Neuronal stem cell (in vitro differentiated cells): ENCODE data around the gene MAP7D1.
A peak's percentile ranks its signal among the peaks of the same experiment; 100 is the strongest.

Source experiments
- DNase-seq: peaks from one replicate; pipeline ENCODE4 v3.0.0-alpha.2; 2013; ENCODE audit warnings: low spot score
- H2AFZ ChIP-seq: one replicate; pipeline ENCODE4 v1.6.1; 2013; ENCODE audit warnings: mild to moderate bottlenecking, low read length, inconsistent platforms
- H2AK5ac ChIP-seq: 2 replicates; pipeline ENCODE4 v1.6.1; 2013; ENCODE audit warnings: low read depth, mild to moderate bottlenecking, inconsistent platforms, low read length, moderate library complexity, mixed read lengths
- H2BK120ac ChIP-seq: 2 replicates; pipeline ENCODE4 v1.6.1; 2013; ENCODE audit warnings: low read depth, mild to moderate bottlenecking, inconsistent platforms, low read length, moderate library complexity, mixed read lengths
- H2BK12ac ChIP-seq: one replicate; pipeline ENCODE4 v1.6.1; 2013; ENCODE audit warnings: low read length, inconsistent platforms
- H2BK15ac ChIP-seq: 2 replicates; pipeline ENCODE4 v1.6.1; 2013; ENCODE audit warnings: mild to moderate bottlenecking, low read length, inconsistent platforms, mixed read lengths
- H2BK5ac ChIP-seq: one replicate; pipeline ENCODE4 v1.6.1; 2013; ENCODE audit warnings: inconsistent platforms, mild to moderate bottlenecking, low read length, moderate library complexity
- H3K14ac ChIP-seq: one replicate; pipeline ENCODE4 v1.6.1; 2013; ENCODE audit warnings: low read length, inconsistent platforms
- H3K18ac ChIP-seq: 2 replicates; pipeline ENCODE4 v1.6.1; 2013; ENCODE audit warnings: low read length, inconsistent platforms
- H3K23ac ChIP-seq: 2 replicates; pipeline ENCODE4 v1.6.1; 2013; ENCODE audit warnings: low read depth, mild to moderate bottlenecking, mixed read lengths, low read length, inconsistent platforms; ENCODE audit not compliant: poor library complexity
- H3K27ac ChIP-seq: replicated peaks from 3 replicates; pipeline ENCODE4 v1.5.1; 2013; ENCODE audit warnings: low read length, inconsistent platforms
- H3K27me3 ChIP-seq, 3 experiments: 2 replicates each; pipeline ENCODE4 v1.6.1; 2013; ENCODE audit warnings: low read length in 3 of 3, mild to moderate bottlenecking in 2 of 3, inconsistent platforms in 1 of 3, low read depth in 1 of 3, mixed read lengths in 1 of 3, moderate library complexity in 1 of 3; ENCODE audit not compliant: control insufficient read depth in 3 of 3, insufficient read depth in 3 of 3
- H3K36me3 ChIP-seq, 2 donors: replicated peaks in 1 of 2; 2 replicates each; pipeline ENCODE4 v1.6.1; 2013; ENCODE audit warnings: low read length in 2 of 2; ENCODE audit not compliant: control insufficient read depth in 2 of 2, insufficient read depth in 2 of 2
- H3K4ac ChIP-seq: 2 replicates; pipeline ENCODE4 v1.6.1; 2013; ENCODE audit warnings: inconsistent platforms, mild to moderate bottlenecking, low read length, moderate library complexity
- H3K4me1 ChIP-seq, 2 donors: 1 replicate in 1 of 2; 2 replicates in 1 of 2; pipeline ENCODE4 v1.6.1; 2013; ENCODE audit warnings: low read length in 2 of 2, low read depth in 1 of 2; ENCODE audit not compliant: control insufficient read depth in 2 of 2, insufficient read depth in 1 of 2
- H3K4me2 ChIP-seq: one replicate; pipeline ENCODE4 v1.6.1; 2013; ENCODE audit warnings: mild to moderate bottlenecking, low read length, inconsistent platforms; ENCODE audit not compliant: insufficient read depth, poor library complexity, severe bottlenecking
- H3K4me3 ChIP-seq, 2 donors: 2 replicates each; pipeline ENCODE4 v1.5.1; 2013; ENCODE audit warnings: low read length in 2 of 2, mild to moderate bottlenecking in 2 of 2, inconsistent platforms in 1 of 2, moderate library complexity in 1 of 2
- H3K79me1 ChIP-seq: one replicate; pipeline ENCODE4 v1.6.1; 2013; ENCODE audit warnings: low read depth, mild to moderate bottlenecking, inconsistent platforms, low read length, moderate library complexity
- H3K9ac ChIP-seq: one replicate; pipeline ENCODE4 v1.6.1; 2013; ENCODE audit warnings: mild to moderate bottlenecking, low read depth, low read length, inconsistent platforms; ENCODE audit not compliant: poor library complexity
- H3K9me3 ChIP-seq, 2 donors: replicated peaks in 1 of 2; 2 replicates each; pipeline versions ENCODE3 to v1.6.1; 2013; ENCODE audit warnings: low read length in 2 of 2, mild to moderate bottlenecking in 2 of 2, inconsistent platforms in 1 of 2, low read depth in 1 of 2, mixed read lengths in 1 of 2, moderate library complexity in 1 of 2; ENCODE audit not compliant: control insufficient read depth in 2 of 2, insufficient read depth in 1 of 2
- H4K8ac ChIP-seq: one replicate; pipeline ENCODE4 v1.6.1; 2013; ENCODE audit warnings: low read depth, mild to moderate bottlenecking, inconsistent platforms, low read length, moderate library complexity
- H4K91ac ChIP-seq: one replicate; pipeline ENCODE4 v1.6.1; 2013; ENCODE audit warnings: low read length, low read depth, mild to moderate bottlenecking, inconsistent platforms; ENCODE audit not compliant: poor library complexity
- WGBS, 2 donors: extraction: QIAGEN DNeasy Blood & Tissue Kit; methylation state at CpG; one replicate each; pipeline ENCODE4 v1.1.7; 2013; ENCODE audit warnings: missing lambda C conversion rate in 2 of 2, mixed read lengths in 1 of 2; ENCODE audit not compliant: insufficient read length in 2 of 2, insufficient replicate concordance in 1 of 2; ENCODE audit errors: extremely low coverage in 2 of 2; 5-methylcytosine and 5-hydroxymethylcytosine counted together

MAP7D1 gene

DNA sequence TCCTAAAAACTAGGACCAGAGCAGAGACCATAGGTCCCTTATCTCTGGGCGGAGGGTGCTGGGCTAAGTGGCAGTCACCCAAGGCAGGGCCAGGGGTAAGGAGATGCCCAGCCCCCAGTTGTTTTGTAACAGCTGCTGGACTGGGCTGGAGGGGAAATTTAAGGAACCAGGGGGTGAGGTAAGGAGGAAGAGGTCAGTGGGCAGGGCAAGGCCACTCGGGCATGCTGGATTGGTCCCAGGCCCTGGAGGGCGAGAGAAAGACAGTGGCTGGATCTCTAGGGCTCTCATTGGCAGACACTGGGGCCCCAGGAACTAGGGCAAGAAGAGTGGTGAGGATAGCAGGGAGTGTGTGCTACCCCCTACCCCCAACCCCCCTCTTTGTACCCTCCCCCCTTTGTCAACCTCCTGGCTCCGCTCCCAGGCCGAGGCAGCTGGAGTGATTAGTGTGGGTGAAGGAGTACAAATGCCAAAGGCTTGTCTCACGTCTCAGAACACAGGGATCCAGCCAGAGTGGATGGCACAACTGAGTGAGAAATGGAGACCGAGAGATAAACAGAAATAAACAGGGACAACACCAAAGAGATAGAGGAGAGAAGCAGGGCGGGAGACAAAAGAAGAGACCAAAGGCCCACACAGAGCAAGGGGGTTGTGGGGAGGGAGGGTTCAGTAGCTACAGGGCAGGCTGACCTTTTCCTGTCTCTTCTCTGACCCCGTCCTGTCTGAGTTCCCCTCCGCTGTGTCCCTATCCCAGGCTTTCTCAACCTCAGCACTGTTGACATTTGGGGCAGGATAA, 47.8 kb downstream of the MAP7D1 start:
- Histone ChIP-seq H3K23ac (no peak overlapping the region), H3K36me3 (no peaks in the 10 kb centered on the region), H3K18ac (peak overlapping the region; percentile 94), H3K27ac (peak overlapping the region; percentile 67), H4K8ac (no peak overlapping the region), H3K14ac (peak overlapping the region; percentile 89), H3K4me2 (peak overlapping the region; percentile 19), H2BK120ac (peak overlapping the region; percentile 81), H3K4me3 (peak overlapping the region in 1 of 2 donors; percentile 28), H3K9me3 (no peaks in the 10 kb centered on the region), H3K27me3 (no peaks in the 10 kb centered on the region), H2BK12ac (peak overlapping the region; percentile 90), H2BK5ac (peak overlapping the region; percentile 90), H2BK15ac (peak overlapping the region; percentile 58), H4K91ac (peak overlapping the region; percentile 22), H2AFZ (peak overlapping the region; percentile 89), H3K79me1 (no peaks in the 10 kb centered on the region), H3K9ac (peak overlapping the region; percentile 4), H2AK5ac (peak overlapping the region; percentile 94), H3K4ac (peak overlapping the region; percentile 95), H3K4me1 (peaks cover 13 to 15% of the 10 kb centered on the region in 2 donors)
- no peak for DNase-seq
- no CpG with 5 or more reads among the region's 10 CpGs for WGBS, 2 donors

DNA sequence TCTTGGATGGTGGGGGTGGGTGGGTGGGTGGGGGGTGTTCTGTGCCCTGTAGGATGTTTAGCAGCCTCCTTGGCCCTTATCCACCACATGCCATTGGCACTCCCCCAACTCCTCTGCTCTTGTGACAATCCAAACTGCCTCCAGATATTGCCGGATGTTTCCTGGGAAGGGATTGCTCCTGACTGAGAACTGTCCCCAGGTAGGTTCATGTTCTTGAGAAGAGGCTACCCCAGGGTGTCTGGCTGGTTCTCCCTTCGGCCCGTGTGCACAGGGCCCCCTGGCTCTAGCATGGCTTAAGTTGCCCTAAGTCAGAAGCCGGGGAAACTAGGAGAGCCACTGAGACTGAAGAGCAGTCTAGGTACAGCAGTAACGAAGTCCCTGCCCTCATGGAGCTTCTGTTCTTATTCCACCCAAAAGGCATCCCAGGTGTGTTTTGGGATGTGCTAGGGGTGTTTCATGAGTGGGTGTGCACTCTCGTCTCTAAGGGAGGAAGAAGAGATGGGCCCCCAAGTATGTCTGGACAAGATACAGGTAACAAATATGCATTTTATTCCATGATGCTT, 48.5 kb downstream of the MAP7D1 start:
- Histone ChIP-seq H3K4me3 (peak overlapping the region in 1 of 2 donors; percentile 28), H3K36me3 (no peaks in the 10 kb centered on the region), H3K4me1 (peaks cover 13 to 15% of the 10 kb centered on the region in 2 donors), H3K14ac (no peak overlapping the region), H4K91ac (no peak overlapping the region), H2AFZ (no peak overlapping the region), H2BK15ac (no peak overlapping the region), H3K9me3 (no peaks in the 10 kb centered on the region), H2AK5ac (peak overlapping the region; percentile 28), H3K23ac (no peak overlapping the region), H3K79me1 (no peaks in the 10 kb centered on the region), H2BK5ac (peak overlapping the region; percentile 90), H3K27ac (peak overlapping the region; percentile 39), H3K4me2 (no peak overlapping the region), H2BK12ac (no peak overlapping the region), H3K4ac (no peak overlapping the region), H2BK120ac (no peak overlapping the region), H3K9ac (no peak overlapping the region), H4K8ac (no peak overlapping the region), H3K18ac (no peak overlapping the region), H3K27me3 (no peaks in the 10 kb centered on the region)
- no peak for DNase-seq
- WGBS, 2 donors = no CpG with 5 or more reads among the region's 6 CpGs

DNA sequence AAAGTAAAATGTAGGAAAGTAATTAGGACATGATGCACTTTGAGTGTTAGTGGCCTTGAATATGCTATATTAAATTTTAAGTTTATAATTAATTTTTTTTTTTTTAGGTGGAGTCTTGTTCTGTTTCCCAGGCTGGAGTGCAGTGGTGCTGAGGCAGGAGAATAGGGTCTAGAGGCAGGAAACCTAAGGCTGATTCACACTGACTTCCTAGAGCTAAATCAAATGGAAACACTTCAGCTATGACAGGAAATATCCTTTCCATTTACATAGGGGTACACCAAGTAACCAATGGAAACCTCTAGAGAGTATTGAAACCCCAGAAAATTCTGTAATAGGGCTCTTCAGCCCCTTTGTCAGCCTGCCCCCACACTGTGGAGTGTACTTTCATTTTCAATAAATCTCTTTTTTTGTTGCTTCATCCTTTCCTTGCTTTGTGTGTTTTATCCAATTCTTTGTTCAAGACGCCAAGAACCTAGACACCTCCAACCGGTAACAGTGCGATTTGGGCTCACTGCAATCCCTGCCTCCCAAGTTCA, 50.4 kb downstream of the MAP7D1 start:
- H3K36me3 ChIP-seq = no peaks in the 10 kb centered on the region
- H3K4me1 ChIP-seq = peaks cover 13 to 15% of the 10 kb centered on the region in 2 donors
- H2BK15ac ChIP-seq = no peak overlapping the region
- H2AK5ac ChIP-seq = no peak overlapping the region
- WGBS, 2 donors = no CpG with 5 or more reads among the region's 3 CpGs
- no peak overlapping the region for H4K8ac ChIP-seq
- no peak overlapping the region for H3K14ac ChIP-seq
- no peak for DNase-seq
- no peak overlapping the region for H3K4me3 ChIP-seq
- no peak overlapping the region for H2BK120ac ChIP-seq
- H3K4me2 ChIP-seq = no peak overlapping the region
- no peak overlapping the region for H4K91ac ChIP-seq
- H2AFZ ChIP-seq = no peak overlapping the region
- H3K79me1 ChIP-seq = no peaks in the 10 kb centered on the region
- no peak overlapping the region for H2BK12ac ChIP-seq
- H3K27ac ChIP-seq = no peak overlapping the region
- H3K4ac ChIP-seq = no peak overlapping the region
- no peak overlapping the region for H3K18ac ChIP-seq
- H3K9ac ChIP-seq = no peak overlapping the region
- no peak overlapping the region for H3K23ac ChIP-seq
- no peak overlapping the region for H2BK5ac ChIP-seq
- H3K27me3 ChIP-seq = peaks cover 0 to under 1% (median 0%) of the 10 kb centered on the region in 3 experiments
- no peaks in the 10 kb centered on the region for H3K9me3 ChIP-seq

DNA sequence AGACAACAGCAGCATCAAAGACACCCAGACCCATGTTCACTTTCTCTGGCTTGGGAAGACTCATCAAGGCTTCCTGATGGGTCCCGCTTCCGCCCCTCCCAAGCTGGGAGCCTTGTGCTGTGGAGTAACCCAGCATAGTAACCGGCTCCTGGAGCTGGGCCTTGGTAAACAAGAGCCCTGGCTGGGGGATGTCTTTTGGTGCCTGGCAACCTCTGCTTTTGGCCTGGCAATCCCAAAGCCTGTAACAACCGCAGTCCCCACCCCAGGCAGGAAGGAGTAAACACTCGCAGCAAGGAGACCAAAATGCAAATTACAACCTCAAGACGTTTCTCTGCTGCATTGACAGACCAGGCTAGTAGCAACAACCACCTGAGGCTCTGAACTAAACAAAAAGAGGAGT, 51.4 kb downstream of the MAP7D1 start:
- H2BK5ac ChIP-seq = no peak overlapping the region
- no peak for DNase-seq
- no peak overlapping the region for H3K9ac ChIP-seq
- no peak overlapping the region for H4K91ac ChIP-seq
- H3K27me3 ChIP-seq = peaks cover 0 to 7% (median 0%) of the 10 kb centered on the region in 3 experiments
- peak overlapping the region; percentile 4 for H2BK15ac ChIP-seq
- no peaks in the 10 kb centered on the region for H3K9me3 ChIP-seq
- H2BK12ac ChIP-seq = no peak overlapping the region
- H3K79me1 ChIP-seq = no peaks in the 10 kb centered on the region
- H3K14ac ChIP-seq = no peak overlapping the region
- H3K4me3 ChIP-seq = no peak overlapping the region
- no peak overlapping the region for H3K27ac ChIP-seq
- no peaks in the 10 kb centered on the region for H3K36me3 ChIP-seq
- no peak overlapping the region for H2AK5ac ChIP-seq
- H3K23ac ChIP-seq = no peak overlapping the region
- H3K18ac ChIP-seq = no peak overlapping the region
- H3K4me2 ChIP-seq = no peak overlapping the region
- H4K8ac ChIP-seq = no peak overlapping the region
- peaks cover 13 to 15% of the 10 kb centered on the region in 2 donors for H3K4me1 ChIP-seq
- H2BK120ac ChIP-seq = no peak overlapping the region
- WGBS, 2 donors = no CpG with 5 or more reads among the region's 6 CpGs
- no peak overlapping the region for H3K4ac ChIP-seq
- H2AFZ ChIP-seq = peak overlapping the region; percentile 81
